Liver (tissue), 9 donors: Measurements from ENCODE around the gene MRPL41. TPM values are rescaled to one million over a fixed set of nuclear protein-coding genes. Genes with fewer than 3 reads are reported as not detected.

ENCODE experiments used
- DNase-seq: peaks from one replicate; pipeline ENCODE4 v3.0.0-alpha.2; 2017; ENCODE audit warnings: low spot score
- H3K27ac ChIP-seq, 2 donors: one replicate each; pipeline ENCODE4 v1.7.0; 2013; ENCODE audit warnings: inconsistent platforms in 2 of 2, low read length in 2 of 2, control low read depth in 1 of 2, low read depth in 1 of 2, mild to moderate bottlenecking in 1 of 2
- H3K27me3 ChIP-seq, 4 donors: one replicate each; pipeline versions ENCODE4 v1.6.1 to v1.7.0; 2013; ENCODE audit warnings: low read length in 3 of 4, inconsistent platforms in 1 of 4, mild to moderate bottlenecking in 1 of 4, moderate library complexity in 1 of 4; ENCODE audit not compliant: control insufficient read depth in 4 of 4, insufficient read depth in 4 of 4
- H3K36me3 ChIP-seq, 4 donors: one replicate each; pipeline versions ENCODE4 v1.6.1 to v1.7.0; 2013; ENCODE audit warnings: low read length in 3 of 4, mild to moderate bottlenecking in 3 of 4, low read depth in 1 of 4, moderate library complexity in 1 of 4; ENCODE audit not compliant: control insufficient read depth in 4 of 4, insufficient read depth in 3 of 4
- H3K4me1 ChIP-seq, 4 donors: one replicate each; pipeline versions ENCODE4 v1.6.1 to v1.7.0; 2013; ENCODE audit warnings: low read length in 3 of 4, mild to moderate bottlenecking in 3 of 4, moderate library complexity in 1 of 4; ENCODE audit not compliant: control insufficient read depth in 4 of 4, insufficient read depth in 4 of 4
- H3K4me3 ChIP-seq, 3 donors: one replicate each; pipeline versions ENCODE4 v1.6.1 to v1.7.0; 2013; ENCODE audit warnings: low read length in 3 of 3, control low read depth in 1 of 3, low read depth in 1 of 3, mild to moderate bottlenecking in 1 of 3
- H3K9ac ChIP-seq, 2 donors: one replicate each; pipeline ENCODE4 v1.7.0; 2013; ENCODE audit warnings: low read length in 2 of 2, mild to moderate bottlenecking in 2 of 2, moderate library complexity in 2 of 2, control low read depth in 1 of 2, low read depth in 1 of 2
- H3K9me3 ChIP-seq, 4 donors: one replicate each; pipeline versions ENCODE4 v1.6.1 to v1.7.0; 2013; ENCODE audit warnings: low read length in 3 of 4; ENCODE audit not compliant: control insufficient read depth in 4 of 4
- EGR1 ChIP-seq, 2 donors: IDR thresholded peaks; 2 replicates each; pipeline ENCODE4 v1.6.1; 2016 to 2018; ENCODE audit warnings: antibody characterized with exemption in 2 of 2, low read depth in 2 of 2
- FOXA1 ChIP-seq: IDR thresholded peaks from 2 replicates; pipeline ENCODE4 v1.6.1; 2016; ENCODE audit warnings: antibody characterized with exemption
- GABPA ChIP-seq, 2 donors: IDR thresholded peaks in 1 of 2; conservative IDR thresholded peaks in 1 of 2; 2 replicates each; pipeline ENCODE4 v1.6.1; 2016; ENCODE audit warnings: antibody characterized with exemption in 2 of 2, mild to moderate bottlenecking in 1 of 2, moderate library complexity in 1 of 2
- NR2F2 ChIP-seq: IDR thresholded peaks from 2 replicates; pipeline ENCODE4 v1.6.1; 2016; ENCODE audit warnings: antibody characterized with exemption
- RAD21 ChIP-seq, 2 donors: IDR thresholded peaks; 2 replicates each; pipeline ENCODE4 v1.6.1; 2016; ENCODE audit warnings: antibody characterized with exemption in 2 of 2, mild to moderate bottlenecking in 2 of 2
- SP1 ChIP-seq: IDR thresholded peaks from 2 replicates; pipeline ENCODE4 v1.6.1; 2018; ENCODE audit warnings: antibody characterized with exemption, mild to moderate bottlenecking
- TAF1 ChIP-seq: conservative IDR thresholded peaks from 2 replicates; pipeline ENCODE4 v1.6.1; 2016; ENCODE audit warnings: antibody characterized with exemption, mild to moderate bottlenecking
- WGBS: extraction: QIAGEN DNeasy Blood & Tissue Kit; methylation state at CpG from one replicate; pipeline ENCODE4 v1.1.7; 2013; 5-methylcytosine and 5-hydroxymethylcytosine counted together
- polyA plus RNA-seq, 2 donors: library from polyadenylated mRNA; stranded (reverse) in 1 of 2; unstranded in 1 of 2; fragments of 200-250 nt in 1 of 2; fragments of >200 nt in 1 of 2; fragmentation: Nextera tagmentation in 1 of 2; extraction: Ambion mirVana in 1 of 2; gene quantifications; one replicate each; pipeline versions ENCODE4 v1.2.1 to v1.2.3, GENCODE V29; 2013 to 2015
- total RNA-seq, 2 donors: library from RNA; depleted of rRNA; stranded (reverse); fragments of >200 nt; gene quantifications; one replicate each; pipeline ENCODE4 v1.2.3, GENCODE V29; 2014
- TF ChIP-seq, protein P1 (sequence below): IDR thresholded peaks from 2 replicates; pipeline ENCODE4 v1.6.1; 2016; ENCODE audit warnings: antibody characterized with exemption, mild to moderate bottlenecking
- TF ChIP-seq, protein P2 (sequence below): IDR thresholded peaks from 2 replicates; pipeline ENCODE4 v1.6.1; 2016; ENCODE audit warnings: antibody characterized with exemption
- TF ChIP-seq, protein P3 (sequence below): fragments of 150-350 bp; IDR thresholded peaks from 2 replicates; pipeline ENCODE4 v1.5.1; 2017; ENCODE audit warnings: improper control_type of control experiment, low read depth, low read length; ENCODE audit not compliant: missing input control
- TF ChIP-seq, protein P4 (sequence below): IDR thresholded peaks from 2 replicates; pipeline ENCODE4 v1.6.1; 2016; ENCODE audit warnings: antibody characterized with exemption
- donor health status: healthy.
- donor health status: healthy.
- donor health status: healthy.
- donor health status: healthy.
- donor health status: healthy.

The MRPL41 gene
- total and polyA plus RNA-seq, 4 donors = 31.7 to 120 (median 49.3) TPM

DNA sequence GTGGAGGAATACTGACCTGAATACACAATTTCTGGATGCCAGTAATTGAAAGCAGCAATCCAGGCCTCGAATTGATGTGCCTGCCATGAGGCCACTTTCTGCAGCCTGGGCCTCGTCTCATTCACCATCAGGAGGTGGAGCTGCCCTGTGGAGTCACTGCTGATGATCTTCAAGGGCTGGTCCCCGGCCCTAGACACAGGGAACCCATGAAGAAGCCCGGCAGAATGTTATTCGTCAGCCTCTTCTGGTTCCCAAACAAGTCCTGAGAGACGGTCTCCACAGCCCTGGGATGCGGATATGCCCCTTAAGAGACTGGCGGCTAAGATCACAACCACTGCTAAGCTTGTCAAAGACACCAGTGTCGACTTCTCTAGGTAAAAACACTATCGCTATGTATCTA, 22.5 kb downstream of the MRPL41 start (continued):
- TF ChIP-seq, protein P1, sequence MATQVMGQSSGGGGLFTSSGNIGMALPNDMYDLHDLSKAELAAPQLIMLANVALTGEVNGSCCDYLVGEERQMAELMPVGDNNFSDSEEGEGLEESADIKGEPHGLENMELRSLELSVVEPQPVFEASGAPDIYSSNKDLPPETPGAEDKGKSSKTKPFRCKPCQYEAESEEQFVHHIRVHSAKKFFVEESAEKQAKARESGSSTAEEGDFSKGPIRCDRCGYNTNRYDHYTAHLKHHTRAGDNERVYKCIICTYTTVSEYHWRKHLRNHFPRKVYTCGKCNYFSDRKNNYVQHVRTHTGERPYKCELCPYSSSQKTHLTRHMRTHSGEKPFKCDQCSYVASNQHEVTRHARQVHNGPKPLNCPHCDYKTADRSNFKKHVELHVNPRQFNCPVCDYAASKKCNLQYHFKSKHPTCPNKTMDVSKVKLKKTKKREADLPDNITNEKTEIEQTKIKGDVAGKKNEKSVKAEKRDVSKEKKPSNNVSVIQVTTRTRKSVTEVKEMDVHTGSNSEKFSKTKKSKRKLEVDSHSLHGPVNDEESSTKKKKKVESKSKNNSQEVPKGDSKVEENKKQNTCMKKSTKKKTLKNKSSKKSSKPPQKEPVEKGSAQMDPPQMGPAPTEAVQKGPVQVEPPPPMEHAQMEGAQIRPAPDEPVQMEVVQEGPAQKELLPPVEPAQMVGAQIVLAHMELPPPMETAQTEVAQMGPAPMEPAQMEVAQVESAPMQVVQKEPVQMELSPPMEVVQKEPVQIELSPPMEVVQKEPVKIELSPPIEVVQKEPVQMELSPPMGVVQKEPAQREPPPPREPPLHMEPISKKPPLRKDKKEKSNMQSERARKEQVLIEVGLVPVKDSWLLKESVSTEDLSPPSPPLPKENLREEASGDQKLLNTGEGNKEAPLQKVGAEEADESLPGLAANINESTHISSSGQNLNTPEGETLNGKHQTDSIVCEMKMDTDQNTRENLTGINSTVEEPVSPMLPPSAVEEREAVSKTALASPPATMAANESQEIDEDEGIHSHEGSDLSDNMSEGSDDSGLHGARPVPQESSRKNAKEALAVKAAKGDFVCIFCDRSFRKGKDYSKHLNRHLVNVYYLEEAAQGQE = no peak

DNA sequence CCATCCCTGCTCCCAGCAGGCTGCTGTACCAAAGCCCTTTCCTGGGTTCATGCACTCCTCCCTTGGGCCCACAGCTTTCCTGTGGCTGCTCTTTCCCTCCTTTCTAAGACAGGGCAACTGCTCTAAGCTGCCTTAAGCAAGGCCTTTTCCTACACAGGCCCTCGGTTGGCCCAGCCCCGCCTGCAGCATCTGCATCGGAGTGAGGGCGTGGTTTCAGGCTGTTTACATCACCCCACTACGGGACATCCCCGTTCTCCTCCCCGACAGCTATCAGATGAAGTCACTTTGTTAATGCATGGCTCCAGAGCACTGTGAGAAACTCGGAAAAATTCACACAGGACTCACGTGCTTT, 23.7 kb downstream of the MRPL41 start:
- WGBS = 71% methylated on average over 9 of the region's 9 CpGs
- Histone ChIP-seq H3K9ac (no peak overlapping the region), H3K4me1 (peaks cover 6 to 33% (median 18%) of the 10 kb centered on the region in 4 donors)

More for the DNA sequence above, 23.7 kb downstream of the MRPL41 start:
- Histone ChIP-seq H3K4me3 (no peak overlapping the region), H3K27me3 (no peaks in the 10 kb centered on the region), H3K27ac (no peak overlapping the region), H3K36me3 (peaks cover 7 to 32% (median 10%) of the 10 kb centered on the region in 4 donors), H3K9me3 (no peaks in the 10 kb centered on the region)
- TF ChIP-seq EGR1 (IDR thresholded peaks at IDR 0.05; ENCODE audit: low read depth in 2 of 2) (no peak), FOXA1 (no peak), RAD21 (IDR thresholded peaks at IDR 0.05) (no peak), TAF1 (no peak), NR2F2 (no peak), GABPA (IDR thresholded peaks at IDR 0.05 in 1 of 2, conservative IDR thresholded peaks at IDR 0.05 in 1 of 2) (no peak), SP1 (no peak)
- TF ChIP-seq, protein P2, sequence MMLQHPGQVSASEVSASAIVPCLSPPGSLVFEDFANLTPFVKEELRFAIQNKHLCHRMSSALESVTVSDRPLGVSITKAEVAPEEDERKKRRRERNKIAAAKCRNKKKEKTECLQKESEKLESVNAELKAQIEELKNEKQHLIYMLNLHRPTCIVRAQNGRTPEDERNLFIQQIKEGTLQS = no peak
- TF ChIP-seq, protein P3, sequence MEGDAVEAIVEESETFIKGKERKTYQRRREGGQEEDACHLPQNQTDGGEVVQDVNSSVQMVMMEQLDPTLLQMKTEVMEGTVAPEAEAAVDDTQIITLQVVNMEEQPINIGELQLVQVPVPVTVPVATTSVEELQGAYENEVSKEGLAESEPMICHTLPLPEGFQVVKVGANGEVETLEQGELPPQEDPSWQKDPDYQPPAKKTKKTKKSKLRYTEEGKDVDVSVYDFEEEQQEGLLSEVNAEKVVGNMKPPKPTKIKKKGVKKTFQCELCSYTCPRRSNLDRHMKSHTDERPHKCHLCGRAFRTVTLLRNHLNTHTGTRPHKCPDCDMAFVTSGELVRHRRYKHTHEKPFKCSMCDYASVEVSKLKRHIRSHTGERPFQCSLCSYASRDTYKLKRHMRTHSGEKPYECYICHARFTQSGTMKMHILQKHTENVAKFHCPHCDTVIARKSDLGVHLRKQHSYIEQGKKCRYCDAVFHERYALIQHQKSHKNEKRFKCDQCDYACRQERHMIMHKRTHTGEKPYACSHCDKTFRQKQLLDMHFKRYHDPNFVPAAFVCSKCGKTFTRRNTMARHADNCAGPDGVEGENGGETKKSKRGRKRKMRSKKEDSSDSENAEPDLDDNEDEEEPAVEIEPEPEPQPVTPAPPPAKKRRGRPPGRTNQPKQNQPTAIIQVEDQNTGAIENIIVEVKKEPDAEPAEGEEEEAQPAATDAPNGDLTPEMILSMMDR = no peak
- TF ChIP-seq, protein P4, sequence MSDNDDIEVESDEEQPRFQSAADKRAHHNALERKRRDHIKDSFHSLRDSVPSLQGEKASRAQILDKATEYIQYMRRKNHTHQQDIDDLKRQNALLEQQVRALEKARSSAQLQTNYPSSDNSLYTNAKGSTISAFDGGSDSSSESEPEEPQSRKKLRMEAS = no peak
- TF ChIP-seq, protein P1 = no peak
- no peak for DNase-seq
